HG03135 (cell line): ENCODE data around the gene NPAS3.

Experiments
- ATAC-seq: cut with Tn5 transposase; IDR thresholded peaks from one replicate; pipeline ENCODE4 v1.9.1; 2021; ENCODE audit warnings: mild to moderate bottlenecking, moderate library complexity; ENCODE audit not compliant: unreplicated experiment

The NPAS3 gene

DNA sequence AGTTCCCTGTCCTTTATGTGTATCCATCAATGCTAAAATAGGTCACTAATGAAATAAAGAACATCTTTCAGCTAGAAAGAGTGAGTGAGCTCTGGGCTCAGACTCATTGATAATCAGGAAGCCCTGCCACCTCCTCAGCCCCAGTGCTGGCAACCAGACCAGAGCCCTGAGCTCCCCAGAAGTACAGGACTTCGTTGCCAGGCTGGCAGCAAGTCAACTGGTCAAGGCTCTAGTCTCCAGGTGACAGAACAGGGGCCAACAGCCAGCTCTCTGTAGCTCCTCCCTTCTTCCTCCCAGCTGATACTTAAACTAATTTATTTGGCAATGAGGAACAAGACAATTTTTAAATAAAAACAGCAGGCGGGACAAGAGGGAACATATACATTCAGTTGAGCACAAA is 866.9 kb downstream of the NPAS3 start:
- no peak for ATAC-seq

GRCh38 chr14:33806905-33807304 is 868.2 kb downstream of the NPAS3 start:
- ATAC-seq, result no peak

- no peak for ATAC-seq
Measured at GRCh38 chr14:33808187-33808586, 869.5 kb downstream of the NPAS3 start.

DNA sequence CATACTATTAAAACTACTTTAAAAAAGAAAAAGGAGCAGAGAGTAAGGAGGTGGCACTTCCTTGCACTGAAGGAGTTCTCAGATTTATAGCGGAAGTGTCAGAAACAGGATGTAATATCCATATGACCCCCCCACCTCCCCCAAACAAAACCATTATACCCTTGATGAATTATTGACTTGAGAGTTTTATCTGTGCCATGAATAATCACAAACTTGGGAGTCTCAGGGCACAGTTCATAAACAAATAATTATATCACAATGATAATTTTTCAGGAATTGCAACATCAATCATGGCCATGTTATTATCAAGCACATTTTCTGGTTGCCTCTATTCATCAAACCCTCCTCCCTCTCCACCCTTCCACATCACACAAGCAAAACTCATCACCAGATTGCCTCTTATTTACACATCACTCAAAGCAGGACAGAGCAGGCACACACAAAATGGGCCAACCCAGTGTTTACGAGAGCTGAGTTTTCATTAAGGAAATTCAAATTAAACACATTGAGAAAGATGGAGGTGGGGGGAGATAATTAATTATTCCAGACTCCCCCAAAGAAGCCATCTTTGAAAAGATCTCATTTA is 870.8 kb downstream of the NPAS3 start:
- ATAC-seq, result no peak

DNA sequence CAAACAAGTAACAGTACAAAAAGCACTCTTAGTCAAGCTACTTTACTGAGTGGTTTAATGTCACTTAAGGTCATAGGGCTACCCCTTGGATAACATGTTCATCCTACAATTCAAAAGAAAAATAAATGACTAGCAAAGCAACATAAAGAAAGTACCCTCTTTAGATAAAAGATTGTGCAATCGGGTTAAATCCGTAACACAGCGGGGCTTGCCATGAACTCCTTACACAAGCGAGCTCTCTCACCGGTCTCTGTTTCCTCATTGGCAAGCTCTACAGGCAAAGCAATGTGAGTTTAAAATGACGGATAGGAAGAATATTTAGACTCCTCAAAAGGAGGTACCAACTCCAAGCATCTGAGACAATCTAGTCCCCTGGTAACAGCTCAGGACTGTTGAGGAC is 871.6 kb downstream of the NPAS3 start:
- ATAC-seq, result no peak

DNA sequence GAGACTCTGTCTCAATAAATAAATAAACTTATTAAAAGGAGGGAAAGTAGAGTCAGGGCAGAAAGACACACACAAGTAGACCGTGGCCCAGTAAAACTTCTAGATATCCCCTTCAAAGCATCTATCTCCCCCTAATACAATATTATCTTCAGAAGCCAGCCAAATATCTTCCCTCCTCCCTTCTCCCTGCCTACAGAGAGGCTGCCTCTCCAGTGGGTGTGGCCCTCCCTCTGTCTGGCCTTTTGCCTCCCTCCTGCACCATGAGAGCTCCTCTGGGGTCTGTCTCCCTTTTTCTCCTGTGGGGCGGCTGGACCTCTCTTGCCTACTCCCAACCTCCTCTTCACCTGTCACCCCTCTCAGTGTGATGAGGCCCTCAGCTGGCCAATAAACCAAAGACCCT is 873.0 kb downstream of the NPAS3 start:
- ATAC-seq, result no peak

DNA sequence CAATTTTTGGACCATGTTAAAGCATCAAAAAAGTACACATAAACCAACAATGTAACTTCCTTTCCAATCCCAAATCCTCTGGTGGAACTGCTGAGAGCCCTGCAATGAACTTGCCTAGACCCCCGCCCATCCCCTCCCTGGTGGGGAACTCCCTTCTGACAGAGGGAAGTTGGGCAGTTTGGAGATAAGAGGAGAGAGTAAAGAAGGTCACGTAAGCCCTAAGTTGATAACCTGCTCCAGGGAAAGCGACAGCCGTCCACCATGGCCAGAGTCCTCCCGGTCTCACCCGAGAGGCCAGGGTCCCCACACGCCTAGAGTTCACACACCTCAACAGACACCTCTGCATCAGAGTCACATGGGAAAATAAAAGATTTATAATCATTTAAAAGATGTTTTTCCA is 873.5 kb downstream of the NPAS3 start:
- ATAC-seq, result no peak

GRCh38 chr14:33812601-33813000 is 873.9 kb downstream of the NPAS3 start:
- ATAC-seq, result no peak

DNA sequence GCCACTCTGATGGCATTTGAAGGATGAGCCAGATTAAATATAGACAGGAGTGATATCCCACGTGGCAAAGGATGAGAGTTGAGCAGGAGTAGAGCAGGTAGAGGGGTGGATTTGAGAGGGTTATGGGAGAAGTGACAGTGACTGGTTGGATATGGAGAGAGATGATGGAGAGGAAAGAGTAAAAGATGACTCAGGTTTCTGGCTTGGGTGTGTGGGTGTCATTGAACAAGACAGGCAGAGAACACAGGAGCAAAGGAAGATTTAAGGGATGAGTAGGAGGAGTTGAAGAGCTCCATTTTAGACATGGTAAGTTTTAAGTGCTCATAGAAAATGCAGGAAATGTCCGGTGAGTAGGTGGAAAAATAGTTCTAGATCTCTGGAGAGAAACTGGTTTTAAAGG is 875.3 kb downstream of the NPAS3 start:
- ATAC-seq, result no peak

- ATAC-seq, result no peak
Measured at GRCh38 chr14:33833706-33834465, 895.2 kb downstream of the NPAS3 start.

DNA sequence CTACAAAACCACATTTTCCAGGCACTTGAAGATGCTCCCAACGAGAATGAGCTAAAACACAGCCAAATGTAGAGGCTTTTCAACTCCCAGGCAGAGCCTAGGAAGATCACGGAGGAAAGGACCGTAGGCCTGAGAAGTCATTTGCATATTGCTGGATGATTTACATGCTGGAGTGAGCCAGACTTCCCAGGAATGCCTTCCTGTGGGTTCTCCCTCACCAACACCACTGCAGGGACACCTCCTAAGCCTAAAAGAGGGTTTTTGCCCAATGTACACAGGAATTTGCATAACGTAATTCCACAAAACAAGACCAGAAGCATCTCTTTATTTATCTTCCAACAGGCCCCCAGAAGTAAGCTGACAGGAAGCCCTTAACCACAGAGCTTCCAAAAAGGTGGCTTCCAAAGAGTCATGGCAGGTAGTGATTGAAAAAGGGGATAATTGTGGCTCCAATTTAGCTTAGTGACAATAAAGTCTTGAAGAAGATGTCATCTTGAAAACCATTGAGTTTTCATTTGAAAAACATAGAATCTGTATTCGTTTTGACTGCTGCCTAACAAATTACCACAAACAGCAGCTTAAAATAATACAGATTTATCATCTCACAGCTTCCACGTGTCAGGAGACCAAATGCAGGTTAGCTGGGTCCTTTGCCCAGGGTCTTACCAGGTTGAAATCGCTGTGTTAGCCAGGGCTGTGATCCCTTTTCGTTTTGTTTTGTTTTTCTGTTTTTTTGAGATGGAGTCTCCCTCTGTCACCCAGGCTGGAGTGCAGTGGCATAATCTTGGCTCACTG is 896.0 kb downstream of the NPAS3 start:
- ATAC-seq, result no peak

DNA sequence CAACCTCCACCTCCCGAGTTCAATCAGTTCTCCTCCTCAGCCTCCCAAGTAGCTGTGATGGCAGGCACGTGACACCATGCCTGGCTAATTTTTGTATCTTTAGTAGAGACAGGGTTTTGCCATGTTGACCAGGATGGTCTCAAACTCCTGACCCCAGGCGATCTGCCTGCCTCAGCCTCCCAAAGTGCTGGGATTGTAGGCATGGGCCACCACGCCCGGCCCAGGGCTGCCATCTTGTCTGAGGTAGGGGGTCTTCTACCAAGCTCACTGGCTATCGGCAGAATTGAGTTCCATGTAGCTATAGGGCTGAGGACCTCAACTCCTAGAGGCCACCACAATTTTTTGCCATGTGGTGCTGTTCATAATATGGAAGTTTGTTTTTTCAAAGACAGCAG is 896.6 kb downstream of the NPAS3 start:
- ATAC-seq, result no peak

DNA sequence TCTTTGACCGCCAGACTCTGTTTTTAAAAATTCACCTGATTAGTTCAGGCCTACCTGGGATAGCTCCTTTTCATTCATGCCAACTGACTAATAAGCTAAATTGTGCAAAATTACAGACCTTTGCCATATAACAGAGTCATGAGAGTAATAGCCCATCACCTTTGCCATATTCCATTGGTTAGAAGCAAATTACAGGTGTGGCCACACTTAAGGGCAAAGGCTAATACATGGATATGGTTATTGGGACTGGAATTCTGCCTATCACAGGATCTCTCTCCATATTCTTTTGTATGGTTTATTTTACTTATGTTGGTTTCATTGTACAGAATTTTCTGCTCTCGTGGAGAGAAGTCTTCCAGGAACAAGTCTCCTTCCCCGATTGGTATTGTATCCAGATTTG is 897.0 kb downstream of the NPAS3 start:
- no peak for ATAC-seq

- no peak for ATAC-seq
Measured at GRCh38 chr14:33836203-33836899, 897.7 kb downstream of the NPAS3 start.

- ATAC-seq, result no peak
Measured at GRCh38 chr14:33836900-33837577, 898.4 kb downstream of the NPAS3 start.

DNA sequence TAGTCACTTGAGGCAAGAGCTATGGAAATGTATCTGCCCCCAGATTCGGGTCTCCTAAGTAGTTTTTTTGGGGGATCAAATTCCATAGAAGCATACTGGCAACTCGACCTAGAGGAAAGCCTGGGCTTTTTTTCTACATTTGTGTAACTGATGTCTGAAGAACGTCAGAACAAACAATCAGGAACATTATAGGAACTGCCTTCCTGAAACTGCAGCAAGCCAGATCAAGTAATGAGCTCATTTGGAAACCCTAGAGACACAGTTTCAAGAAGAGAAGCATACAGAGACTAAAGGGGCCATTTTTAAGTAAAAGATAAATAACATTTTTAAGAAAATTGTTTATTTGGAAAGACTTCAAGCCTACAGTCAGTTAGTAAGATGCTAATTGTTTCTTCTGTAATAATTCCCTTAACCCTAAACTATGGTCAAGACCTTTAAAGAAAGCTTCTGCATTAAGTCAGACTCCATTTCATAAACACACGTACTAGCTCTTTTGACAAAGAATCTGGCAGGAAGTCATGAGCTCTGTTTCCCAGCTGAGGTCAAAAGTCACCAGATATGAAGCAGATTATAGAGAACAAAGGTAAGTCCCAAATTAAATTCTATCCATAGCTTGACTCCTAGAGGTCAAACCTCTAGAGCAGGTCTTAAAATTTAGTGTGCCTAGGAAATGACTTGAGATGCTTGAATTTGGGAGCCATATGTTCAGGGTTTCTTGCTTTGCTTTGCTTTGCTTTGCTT is 899.4 kb downstream of the NPAS3 start:
- ATAC-seq, result no peak

DNA sequence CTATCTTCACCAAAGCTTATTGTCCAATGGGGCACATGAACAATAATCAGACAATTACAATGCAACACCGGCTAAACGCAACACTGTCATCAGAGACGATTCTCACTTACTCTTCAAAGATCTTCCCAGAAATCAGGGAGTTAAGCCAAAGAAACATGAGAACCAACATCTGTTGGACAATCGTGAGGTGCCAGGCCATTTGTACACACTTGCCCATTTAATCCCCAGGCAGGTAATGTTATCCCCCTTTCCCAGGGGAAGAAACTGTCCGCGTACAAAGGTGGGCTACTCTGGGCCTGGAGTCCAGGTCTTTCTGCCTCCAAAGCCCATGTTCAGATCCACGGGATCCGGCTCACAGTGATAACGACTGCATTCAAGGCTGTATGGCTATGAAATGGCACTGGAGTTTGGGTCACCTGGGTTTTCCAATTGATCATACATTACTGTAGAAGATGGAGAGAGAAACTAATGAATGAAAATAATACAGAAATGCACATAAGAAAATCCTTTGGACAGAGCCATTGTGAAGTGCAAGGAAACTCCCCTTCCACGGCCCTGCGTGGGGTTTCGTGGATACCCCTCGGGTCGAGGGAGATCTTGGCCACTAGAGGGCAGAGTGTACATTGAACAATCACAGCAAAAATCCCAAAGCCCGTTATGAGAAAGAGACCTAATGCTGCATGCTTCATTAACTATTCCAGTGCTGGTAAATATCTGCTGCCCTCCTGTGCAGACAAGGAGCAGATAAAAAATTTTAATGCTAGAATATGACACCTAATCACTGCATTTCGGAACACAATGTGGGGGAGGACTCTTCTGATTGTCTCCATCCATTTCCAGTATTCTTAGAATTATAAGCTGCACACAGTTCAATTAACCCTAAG is 900.8 kb downstream of the NPAS3 start:
- no peak for ATAC-seq

- no peak for ATAC-seq
Measured at GRCh38 chr14:33840797-33841196, 902.1 kb downstream of the NPAS3 start.

- no peak for ATAC-seq
Measured at GRCh38 chr14:33842299-33842698, 903.6 kb downstream of the NPAS3 start.
